ENCODE results near the gene CACNG1. TPM values are rescaled to one million over a fixed set of nuclear protein-coding genes. Genes with fewer than 3 reads are reported as not detected.

Gene CACNG1
- total RNA-seq, 2 experiments from 2014 or later = not detected

DNA sequence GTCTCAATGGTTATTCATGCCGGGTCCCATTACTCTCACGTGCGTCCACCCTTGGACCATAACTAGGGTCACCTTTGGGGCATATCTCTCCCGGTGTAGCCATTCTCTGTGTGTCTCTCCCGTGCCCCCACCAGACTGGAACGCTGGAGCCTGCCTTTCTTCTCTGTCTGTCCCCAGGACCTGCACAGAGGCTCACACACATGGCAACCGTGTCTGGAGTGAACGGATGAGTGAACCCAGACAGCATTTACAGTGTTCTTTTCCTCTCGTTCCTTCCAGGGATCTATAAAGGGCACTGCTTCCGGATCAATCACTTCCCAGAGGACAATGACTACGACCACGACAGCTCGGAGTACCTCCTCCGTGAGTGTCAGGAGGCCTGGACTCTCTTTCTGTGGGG lies 26.4 kb upstream of the CACNG1 start:
- Mint-ChIP-seq H3K9me3 (ENCODE audit: insufficient read depth) (no peaks in the 10 kb centered on the region), H3K4me1 (ENCODE audit: low read depth) (no peaks in the 10 kb centered on the region), H3K27me3 (ENCODE audit: low read depth) (no peaks in the 10 kb centered on the region), H3K4me3 (no peak overlapping the region), H3K36me3 (ENCODE audit: low read depth) (no peaks in the 10 kb centered on the region), H3K27ac (no peak overlapping the region)
- ChIA-PET CTCF (interaction anchor here (0.9 kb wide), 1 partner anchor 141 kb away, joined by 3 read pairs; no protein-coding TSS in a partner anchor), POLR2A (no interaction called here)
- ATAC-seq (no peak), DNase-seq (no peak)

DNA sequence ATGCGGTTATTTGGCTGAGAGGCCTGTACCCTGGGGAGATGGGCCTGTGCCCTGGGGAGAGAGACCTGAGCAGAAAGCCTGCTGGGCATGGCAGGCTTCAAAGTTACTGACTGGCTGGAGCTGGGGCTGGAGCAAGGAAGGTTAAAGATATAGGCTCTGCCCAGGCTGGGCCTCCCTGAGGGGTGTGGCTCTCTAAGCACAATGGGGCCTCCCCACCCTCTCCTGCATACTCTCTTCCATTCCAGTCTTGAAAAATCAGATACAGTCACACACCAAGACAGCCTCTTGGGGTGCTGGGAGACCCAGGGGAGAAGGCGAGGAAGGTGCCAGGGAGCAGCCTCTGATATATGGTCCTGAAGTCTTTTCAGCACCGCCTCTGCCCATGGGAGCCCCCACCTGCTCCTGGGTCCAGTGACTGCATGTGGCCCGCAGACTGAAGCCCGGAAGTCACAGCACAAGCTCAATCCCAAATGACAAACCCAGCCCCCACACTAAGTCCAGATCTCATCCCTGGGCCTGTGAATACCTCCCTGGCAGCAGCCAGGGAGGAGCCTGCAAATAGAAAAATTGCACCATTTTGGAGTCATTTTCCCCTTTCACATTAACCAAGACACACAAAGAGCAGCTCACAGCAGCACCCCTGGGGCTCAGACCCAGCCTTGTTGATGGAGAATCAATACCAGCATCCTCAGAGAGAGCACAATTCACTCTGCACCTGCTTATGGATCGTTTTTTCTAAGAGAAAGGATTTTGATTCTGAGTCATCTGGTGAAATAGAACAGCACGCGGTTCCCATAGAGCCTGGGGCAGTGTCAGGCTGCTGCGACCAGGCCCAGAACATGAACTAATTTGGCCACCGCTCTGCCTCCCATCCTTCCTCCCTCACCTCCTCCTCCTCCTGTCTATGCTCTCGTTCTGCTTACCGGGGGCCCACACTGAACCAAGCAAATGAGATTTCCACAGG lies 25.6 kb upstream of the CACNG1 start:
- ChIA-PET CTCF (no interaction called here), POLR2A (no interaction called here)
- Mint-ChIP-seq H3K4me3 (no peak overlapping the region), H3K36me3 (ENCODE audit: low read depth) (no peaks in the 10 kb centered on the region), H3K27ac (no peak overlapping the region), H3K4me1 (ENCODE audit: low read depth) (no peaks in the 10 kb centered on the region), H3K9me3 (ENCODE audit: insufficient read depth) (no peaks in the 10 kb centered on the region), H3K27me3 (ENCODE audit: low read depth) (no peaks in the 10 kb centered on the region)
- ATAC-seq = no peak
- no peak for DNase-seq

DNA sequence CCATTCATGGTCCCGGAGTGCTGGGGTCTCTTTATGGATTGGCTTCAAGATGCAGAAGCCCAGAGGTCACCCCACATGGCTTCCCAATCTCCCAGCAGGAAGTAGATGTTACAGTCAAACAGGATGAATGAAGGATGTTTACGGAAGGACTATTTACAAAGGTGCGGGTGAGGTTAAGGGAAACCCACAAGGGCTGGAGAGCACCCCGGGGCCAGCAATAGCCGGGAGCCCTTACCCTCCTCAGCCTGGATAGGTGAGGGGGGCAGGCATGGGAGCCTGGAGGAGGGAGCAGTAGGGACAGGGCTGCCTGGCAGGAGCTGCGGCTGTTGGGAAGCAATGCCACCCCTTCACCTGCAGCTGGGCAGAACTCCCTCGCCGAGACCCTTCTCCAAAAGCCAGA lies 24.5 kb upstream of the CACNG1 start:
- H3K4me3 Mint-ChIP-seq = no peak overlapping the region
- DNase-seq = no peak
- no peak overlapping the region for H3K27ac Mint-ChIP-seq
- H3K36me3 Mint-ChIP-seq (ENCODE audit: low read depth) = no peaks in the 10 kb centered on the region
- no peaks in the 10 kb centered on the region for H3K27me3 Mint-ChIP-seq (ENCODE audit: low read depth)
- H3K4me1 Mint-ChIP-seq (ENCODE audit: low read depth) = no peaks in the 10 kb centered on the region
- POLR2A ChIA-PET = no interaction called here
- CTCF ChIA-PET = no interaction called here
- H3K9me3 Mint-ChIP-seq (ENCODE audit: insufficient read depth) = no peaks in the 10 kb centered on the region
- ATAC-seq = no peak

DNA sequence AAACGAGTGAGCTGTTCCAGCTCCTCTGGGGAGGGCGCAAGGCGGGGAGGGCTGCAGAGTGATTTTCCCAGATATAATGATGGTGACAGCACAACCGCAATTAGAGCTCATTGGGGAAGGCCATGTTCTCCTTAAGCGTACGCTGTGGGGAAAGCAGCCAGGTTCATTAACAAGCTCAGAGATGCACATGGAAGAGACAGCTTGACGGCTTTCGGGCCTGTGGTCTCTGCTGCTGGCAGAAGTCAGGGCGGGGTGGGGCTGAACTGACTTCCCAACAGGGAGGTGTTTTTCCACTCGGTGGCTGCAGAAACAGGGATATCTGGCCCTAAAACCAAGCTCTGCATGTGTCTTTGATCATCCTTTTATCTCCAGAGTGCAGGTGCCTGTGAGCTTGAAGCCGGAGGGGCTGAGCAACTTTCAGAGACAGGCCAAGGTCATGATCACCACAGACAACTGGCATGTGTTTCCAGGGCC lies 24.0 kb upstream of the CACNG1 start:
- ChIA-PET POLR2A (no interaction called here), CTCF (no interaction called here)
- Mint-ChIP-seq H3K4me1 (ENCODE audit: low read depth) (no peaks in the 10 kb centered on the region), H3K27ac (no peak overlapping the region), H3K9me3 (ENCODE audit: insufficient read depth) (no peaks in the 10 kb centered on the region), H3K27me3 (ENCODE audit: low read depth) (no peaks in the 10 kb centered on the region), H3K36me3 (ENCODE audit: low read depth) (no peaks in the 10 kb centered on the region), H3K4me3 (no peak overlapping the region)
- no peak for DNase-seq
- ATAC-seq = no peak

DNA sequence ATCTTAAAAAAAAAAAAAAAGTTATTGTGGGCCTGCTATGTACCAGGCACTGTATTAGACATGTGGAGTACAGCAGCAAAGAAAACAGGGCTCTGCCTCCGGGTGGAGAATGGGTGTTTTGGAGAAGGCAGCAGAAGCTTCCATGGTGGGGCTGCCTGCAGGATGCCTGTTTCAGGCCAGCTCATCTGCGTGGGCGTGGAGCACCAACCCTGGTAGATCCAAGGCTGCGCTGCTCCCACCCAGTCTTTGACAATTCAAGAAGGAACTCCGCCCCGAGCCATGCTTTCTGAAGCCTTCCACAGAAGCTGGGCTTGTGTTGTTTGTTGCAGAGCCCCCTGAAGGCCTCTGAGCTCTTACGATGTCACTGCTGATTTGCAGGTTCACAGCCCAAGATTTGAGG lies 23.2 kb upstream of the CACNG1 start:
- Mint-ChIP-seq H3K4me1 (ENCODE audit: low read depth) (no peaks in the 10 kb centered on the region), H3K36me3 (ENCODE audit: low read depth) (no peaks in the 10 kb centered on the region), H3K4me3 (no peak overlapping the region), H3K27ac (no peak overlapping the region), H3K27me3 (ENCODE audit: low read depth) (no peaks in the 10 kb centered on the region), H3K9me3 (ENCODE audit: insufficient read depth) (no peaks in the 10 kb centered on the region)
- no peak for ATAC-seq
- ChIA-PET CTCF (no interaction called here), POLR2A (no interaction called here)
- DNase-seq = no peak

DNA sequence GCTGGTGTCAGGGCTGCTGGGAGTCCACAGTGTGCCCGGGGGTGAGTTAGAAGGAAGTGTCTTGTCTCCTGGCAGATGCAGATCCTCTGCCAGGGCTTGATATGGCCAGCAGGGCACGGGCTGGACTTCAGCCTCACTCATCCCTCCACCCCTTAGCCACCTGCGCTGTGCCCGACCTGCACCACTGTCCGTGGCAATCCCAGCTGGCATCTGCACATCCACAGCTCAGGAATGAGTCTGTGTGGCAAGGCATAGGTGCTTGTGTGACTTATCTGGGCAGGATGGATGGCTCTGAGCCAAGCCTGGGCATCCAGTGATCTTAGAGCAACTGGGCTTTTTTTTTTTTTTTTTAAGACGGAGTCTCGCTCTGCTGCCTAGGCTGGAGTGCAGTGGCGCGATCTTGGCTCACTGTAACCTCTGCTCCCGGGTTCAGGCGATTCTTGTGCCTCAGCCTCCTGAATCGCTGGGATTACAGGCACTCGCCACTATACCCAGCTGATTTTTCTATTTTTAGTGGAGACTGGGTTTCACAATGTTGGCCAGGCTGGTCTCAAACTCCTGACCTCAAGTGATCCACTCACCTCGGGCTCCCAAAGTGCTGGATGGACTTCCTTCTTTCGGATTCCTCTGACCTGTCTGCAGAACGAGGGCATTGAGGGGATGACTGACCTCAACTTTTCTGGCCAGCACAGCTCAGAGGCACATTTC lies 22.5 kb upstream of the CACNG1 start:
- H3K9me3 Mint-ChIP-seq (ENCODE audit: insufficient read depth) = no peaks in the 10 kb centered on the region
- no peaks in the 10 kb centered on the region for H3K27me3 Mint-ChIP-seq (ENCODE audit: low read depth)
- no peaks in the 10 kb centered on the region for H3K36me3 Mint-ChIP-seq (ENCODE audit: low read depth)
- H3K4me3 Mint-ChIP-seq = no peak overlapping the region
- DNase-seq = no peak
- no peak overlapping the region for H3K27ac Mint-ChIP-seq
- ChIA-PET POLR2A (no interaction called here), CTCF (no interaction called here)
- no peak for ATAC-seq
- no peaks in the 10 kb centered on the region for H3K4me1 Mint-ChIP-seq (ENCODE audit: low read depth)

DNA sequence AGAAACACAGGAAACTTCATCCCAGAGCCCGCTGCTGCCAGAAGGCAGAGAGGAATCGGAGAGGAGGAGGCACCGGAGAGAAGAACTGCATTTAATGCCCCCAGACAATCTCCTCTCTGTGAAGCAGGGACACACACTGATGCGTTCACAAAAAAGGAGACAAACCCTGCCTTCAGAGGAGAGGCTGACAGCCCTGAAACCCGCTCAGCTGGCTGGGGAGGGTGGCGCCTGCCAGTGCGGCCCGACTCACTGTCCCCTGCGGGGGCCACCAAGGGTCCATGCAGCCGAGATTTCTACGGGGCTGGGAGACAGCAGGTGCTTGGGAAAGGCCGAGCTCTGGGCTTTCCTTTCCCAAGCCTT lies 21.9 kb upstream of the CACNG1 start:
- Mint-ChIP-seq H3K4me1 (ENCODE audit: low read depth) (no peaks in the 10 kb centered on the region), H3K36me3 (ENCODE audit: low read depth) (no peaks in the 10 kb centered on the region), H3K9me3 (ENCODE audit: insufficient read depth) (no peaks in the 10 kb centered on the region), H3K4me3 (no peak overlapping the region), H3K27ac (no peak overlapping the region), H3K27me3 (ENCODE audit: low read depth) (no peaks in the 10 kb centered on the region)
- POLR2A ChIA-PET = no interaction called here
- no peak for DNase-seq
- no peak for ATAC-seq
- CTCF ChIA-PET = no interaction called here

DNA sequence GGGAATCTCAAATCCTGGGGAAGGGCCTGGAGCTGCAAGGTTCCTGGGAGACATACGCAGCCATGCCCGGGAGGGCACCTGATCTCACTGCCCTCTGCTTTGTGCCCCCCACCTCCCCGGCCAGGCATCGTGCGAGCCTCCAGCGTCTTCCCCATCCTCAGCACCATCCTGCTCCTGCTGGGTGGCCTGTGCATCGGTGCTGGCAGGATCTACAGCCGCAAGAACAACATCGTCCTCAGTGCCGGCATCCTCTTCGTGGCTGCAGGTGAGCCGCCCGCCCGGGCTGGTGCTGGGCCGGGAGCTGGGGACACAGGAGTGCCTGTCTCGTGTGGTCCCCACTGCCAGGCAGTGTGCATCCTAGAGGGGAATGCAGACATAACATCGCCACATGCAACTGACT lies 19.6 kb upstream of the CACNG1 start:
- Mint-ChIP-seq H3K27ac (no peak overlapping the region), H3K4me1 (ENCODE audit: low read depth) (no peaks in the 10 kb centered on the region), H3K9me3 (ENCODE audit: insufficient read depth) (no peaks in the 10 kb centered on the region), H3K27me3 (ENCODE audit: low read depth) (no peaks in the 10 kb centered on the region), H3K36me3 (ENCODE audit: low read depth) (no peaks in the 10 kb centered on the region), H3K4me3 (no peak overlapping the region)
- ChIA-PET CTCF (no interaction called here), POLR2A (no interaction called here)
- ATAC-seq (no peak), DNase-seq (no peak)

DNA sequence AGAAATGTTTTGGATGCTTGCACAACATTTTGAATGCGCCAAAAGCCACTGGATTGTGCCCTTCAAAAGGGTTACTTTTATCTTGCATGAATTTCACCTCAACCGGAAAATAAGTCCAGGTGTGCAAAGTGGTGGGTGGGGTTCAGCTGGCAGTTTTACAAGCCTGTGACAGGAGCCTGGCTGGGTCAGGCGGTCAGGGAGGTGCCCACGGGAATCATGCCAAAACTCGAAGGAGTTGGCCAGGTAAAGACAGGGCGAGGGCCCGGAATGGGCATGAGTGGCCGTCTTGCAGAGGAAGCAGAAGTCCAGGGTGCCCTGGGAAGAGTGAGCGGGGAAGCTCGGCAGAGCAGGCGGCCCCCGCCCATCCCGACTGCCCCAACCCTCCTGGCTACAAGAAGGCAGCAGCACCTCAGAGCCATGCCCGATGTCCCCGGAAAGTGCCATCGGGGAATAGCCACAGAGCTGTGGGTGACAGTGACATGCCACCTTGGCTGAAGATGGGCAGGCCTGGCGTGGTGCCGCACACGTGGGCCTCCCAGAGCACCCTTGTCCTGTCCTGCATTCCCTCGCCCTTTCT lies 19.1 kb upstream of the CACNG1 start:
- H3K4me3 Mint-ChIP-seq = no peak overlapping the region
- H3K4me1 Mint-ChIP-seq (ENCODE audit: low read depth) = no peaks in the 10 kb centered on the region
- ChIA-PET CTCF (no interaction called here), POLR2A (no interaction called here)
- no peaks in the 10 kb centered on the region for H3K36me3 Mint-ChIP-seq (ENCODE audit: low read depth)
- DNase-seq (no peak), ATAC-seq (no peak)
- H3K9me3 Mint-ChIP-seq (ENCODE audit: insufficient read depth) = no peaks in the 10 kb centered on the region
- no peaks in the 10 kb centered on the region for H3K27me3 Mint-ChIP-seq (ENCODE audit: low read depth)
- H3K27ac Mint-ChIP-seq = no peak overlapping the region

DNA sequence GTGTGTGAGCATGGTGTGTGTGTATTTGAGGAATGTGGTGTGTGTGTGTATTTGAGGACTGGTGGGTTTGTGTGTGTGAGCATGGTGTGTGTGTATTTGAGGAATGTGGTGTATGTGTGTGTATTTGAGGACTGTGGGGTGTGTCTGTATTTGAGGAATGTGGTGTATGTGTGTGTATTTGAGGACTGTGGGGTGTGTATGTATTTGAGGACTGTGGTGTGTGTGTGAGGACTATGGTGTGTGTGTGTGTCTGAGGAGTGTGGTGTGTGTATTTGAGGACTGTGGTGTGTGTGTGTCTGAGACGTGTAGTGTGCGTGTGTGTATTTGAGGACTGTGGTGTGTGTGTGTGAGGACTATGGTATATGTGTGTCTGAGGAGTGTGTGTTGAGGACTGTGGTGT lies 18.0 kb upstream of the CACNG1 start:
- Mint-ChIP-seq H3K9me3 (ENCODE audit: insufficient read depth) (no peaks in the 10 kb centered on the region), H3K27me3 (ENCODE audit: low read depth) (no peaks in the 10 kb centered on the region), H3K27ac (no peak overlapping the region), H3K4me3 (no peak overlapping the region), H3K36me3 (ENCODE audit: low read depth) (no peaks in the 10 kb centered on the region), H3K4me1 (ENCODE audit: low read depth) (no peaks in the 10 kb centered on the region)
- ChIA-PET POLR2A (no interaction called here), CTCF (no interaction called here)
- ATAC-seq (no peak), DNase-seq (no peak)

DNA sequence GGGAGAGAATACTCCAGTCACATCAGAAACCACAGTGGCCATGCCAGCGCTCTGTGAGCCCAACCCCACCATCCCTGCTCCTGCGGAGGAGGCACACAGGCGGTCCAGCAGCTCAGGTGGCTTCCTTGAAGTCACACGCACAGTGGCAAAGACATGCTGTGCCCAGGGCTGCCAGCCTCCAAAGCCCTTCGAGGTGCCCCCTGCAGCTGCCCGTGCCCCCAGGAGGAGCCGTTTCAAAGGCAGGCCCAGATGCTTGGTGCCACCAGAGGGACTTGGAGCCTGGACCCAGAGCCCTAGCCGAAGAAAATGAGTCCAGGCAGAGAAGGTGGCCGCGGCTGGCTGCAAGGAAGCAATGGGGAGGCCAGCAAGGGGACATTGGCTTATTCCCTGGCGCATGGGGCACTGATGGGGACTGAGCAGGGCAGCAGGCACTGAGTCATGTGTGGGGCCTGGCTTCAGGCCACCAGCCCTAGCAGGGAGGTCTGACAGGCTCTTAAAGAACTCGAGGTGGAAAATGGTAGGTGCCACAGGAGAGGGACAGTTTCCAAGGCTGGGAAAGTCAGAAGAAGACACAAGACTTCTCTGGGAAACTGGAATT lies 17.2 kb upstream of the CACNG1 start:
- H3K27ac Mint-ChIP-seq = no peak overlapping the region
- no peaks in the 10 kb centered on the region for H3K27me3 Mint-ChIP-seq (ENCODE audit: low read depth)
- no peaks in the 10 kb centered on the region for H3K4me1 Mint-ChIP-seq (ENCODE audit: low read depth)
- H3K9me3 Mint-ChIP-seq (ENCODE audit: insufficient read depth) = no peaks in the 10 kb centered on the region
- ChIA-PET POLR2A (no interaction called here), CTCF (no interaction called here)
- no peak overlapping the region for H3K4me3 Mint-ChIP-seq
- no peak for ATAC-seq
- H3K36me3 Mint-ChIP-seq (ENCODE audit: low read depth) = no peaks in the 10 kb centered on the region
- no peak for DNase-seq

DNA sequence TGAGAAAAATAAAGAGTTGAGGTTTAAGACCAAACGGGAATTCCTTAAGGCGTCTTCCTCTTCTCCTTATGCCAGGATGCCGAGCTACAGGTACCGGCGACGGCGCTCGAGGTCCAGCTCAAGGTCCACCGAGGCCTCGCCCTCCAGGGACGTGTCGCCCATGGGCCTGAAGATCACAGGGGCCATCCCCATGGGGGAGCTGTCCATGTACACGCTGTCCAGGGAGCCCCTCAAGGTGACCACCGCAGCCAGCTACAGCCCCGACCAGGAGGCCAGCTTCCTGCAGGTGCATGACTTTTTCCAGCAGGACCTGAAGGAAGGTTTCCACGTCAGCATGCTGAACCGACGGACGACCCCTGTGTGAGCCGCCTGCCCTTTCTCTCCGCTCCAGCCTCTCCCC lies 13.7 kb upstream of the CACNG1 start:
- H3K4me1 Mint-ChIP-seq (ENCODE audit: low read depth) = no peaks in the 10 kb centered on the region

More for the DNA sequence above, 13.7 kb upstream of the CACNG1 start:
- Mint-ChIP-seq H3K4me3 (no peak overlapping the region), H3K27ac (no peak overlapping the region), H3K36me3 (ENCODE audit: low read depth) (no peaks in the 10 kb centered on the region), H3K9me3 (ENCODE audit: insufficient read depth) (no peaks in the 10 kb centered on the region), H3K27me3 (ENCODE audit: low read depth) (no peaks in the 10 kb centered on the region)
- ChIA-PET POLR2A (no interaction called here), CTCF (no interaction called here)
- no peak for DNase-seq
- no peak for ATAC-seq

Data from activated CD8-positive, alpha-beta T cell treated with anti-CD3 and anti-CD28 coated beads, Interleukin-2, amount 10 ng/mL, durations not matched to agents 7 days and 5 days (primary cell).